ENCODE results near the gene PABPC1L2B.
"Not testable (repeated sequence)": the region's sequence is repeated elsewhere in the genome, so short reads cannot be mapped to it uniquely, and the experiment has no call there.

PABPC1L2B gene

GRCh38 chrX:73002733-73003132 lies at the start of gene PABPC1L2B:
Gene PABPC1L2B (plus strand): TSS chrX:73002939. CDS start chrX:73003643, 704 bp downstream.
- DNase-seq: not testable (repeated sequence)

DNA sequence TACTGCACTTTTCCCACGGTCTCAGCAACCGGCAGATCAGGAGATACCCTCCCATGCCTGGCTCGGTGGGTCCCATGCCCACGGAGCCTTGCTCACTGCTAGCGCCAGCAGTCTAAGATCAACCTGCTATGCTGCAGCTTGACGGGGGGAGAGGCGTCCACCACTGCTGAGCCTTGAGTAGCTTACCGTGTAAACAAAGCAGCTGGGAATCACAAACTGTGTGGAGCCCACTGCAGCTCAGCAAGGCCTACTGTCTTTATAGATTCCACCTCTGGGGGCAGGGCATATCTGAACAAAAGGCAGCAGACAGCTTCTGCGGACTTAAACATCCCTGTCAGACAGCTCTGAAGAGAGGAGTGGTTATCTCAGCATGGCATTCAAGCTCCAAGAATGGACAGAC lies 42.8 kb upstream of the PABPC1L2B start:
- DNase-seq: not testable (repeated sequence)

DNA sequence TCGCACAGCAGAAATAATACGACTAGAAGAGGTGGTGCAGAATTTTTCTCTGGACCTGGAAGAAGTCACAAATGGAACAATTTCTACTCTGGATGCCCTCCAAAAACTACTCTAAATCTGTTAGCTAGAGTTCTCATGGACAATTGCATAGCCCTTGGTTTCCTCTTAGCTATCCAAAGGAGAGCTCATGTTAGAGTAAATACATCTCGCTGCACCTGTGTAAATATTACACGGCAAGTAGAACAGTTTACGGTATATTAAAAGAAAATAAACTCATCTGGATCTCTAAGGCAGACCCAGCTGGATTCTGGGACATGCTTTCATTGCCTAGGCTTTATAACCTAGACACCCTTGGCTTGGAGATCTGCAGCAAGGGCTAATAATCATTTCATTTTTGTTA lies 30.9 kb upstream of the PABPC1L2B start:
- not testable (repeated sequence) for DNase-seq

DNA sequence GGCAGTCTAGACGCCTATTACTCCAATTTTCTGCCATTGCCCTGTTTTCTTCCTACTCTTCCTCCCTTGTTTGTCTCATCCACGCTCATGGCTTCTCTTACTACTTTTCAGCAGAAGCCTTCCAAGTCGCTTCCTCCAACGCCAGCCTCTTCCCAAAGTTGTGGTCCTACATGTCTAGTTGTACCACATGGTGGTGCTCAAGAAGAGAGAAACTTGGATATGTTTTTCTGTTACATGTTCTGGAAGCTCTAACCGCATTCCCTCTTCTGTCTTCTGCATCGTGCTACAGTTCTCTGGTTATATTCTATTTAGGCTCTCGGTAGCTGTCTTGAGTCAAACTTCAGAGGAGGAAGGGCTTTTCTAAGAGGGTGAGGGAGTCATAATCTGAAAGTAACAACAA lies 27.9 kb upstream of the PABPC1L2B start:
- DNase-seq: not testable (repeated sequence)

DNA sequence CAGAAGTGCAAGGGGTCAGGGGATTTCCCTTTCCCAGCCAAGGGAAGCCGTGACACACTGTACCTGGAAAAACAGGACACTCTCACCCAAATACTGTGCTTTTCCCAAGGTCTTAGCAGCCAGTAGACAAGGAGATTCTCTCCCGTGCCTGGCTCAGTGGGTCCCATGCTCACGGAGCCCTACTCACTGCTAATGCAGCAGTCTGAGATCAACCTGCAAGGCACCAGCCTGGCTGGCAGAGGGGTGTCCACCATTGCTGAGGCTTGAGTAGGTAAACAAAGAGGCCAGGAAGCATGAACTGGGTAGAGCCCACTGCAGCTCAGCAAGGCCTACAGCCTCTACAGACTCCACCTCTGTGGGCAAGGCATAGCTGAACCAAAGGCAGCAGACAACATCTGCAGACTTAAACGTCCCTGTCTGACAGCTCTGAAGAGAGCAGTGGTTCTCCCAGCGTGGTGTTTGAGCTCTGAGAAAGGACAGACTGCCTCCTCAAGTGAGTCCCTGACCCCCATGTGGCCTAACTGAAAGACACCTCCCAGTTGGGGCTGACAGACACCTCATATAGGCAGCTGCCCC lies 21.8 kb upstream of the PABPC1L2B start:
- DNase-seq: not testable (repeated sequence)

- DNase-seq: not testable (repeated sequence)
Measured at GRCh38 chrX:73004032-73004431, 1.3 kb downstream of the PABPC1L2B start.

- no peak for DNase-seq
Measured at GRCh38 chrX:73021361-73022092, 18.8 kb downstream of the PABPC1L2B start.

GRCh38 chrX:73022093-73022445 lies 19.3 kb downstream of the PABPC1L2B start:
- not testable (repeated sequence) for DNase-seq

- no peak for DNase-seq
Measured at GRCh38 chrX:73028876-73029275, 26.1 kb downstream of the PABPC1L2B start.

Measured in CD4-positive, alpha-beta T cell treated with Interleukin-4 for 1 hour (primary cell).